ENCODE data around the gene VIT. TPM values are rescaled to one million over a fixed set of nuclear protein-coding genes. Genes with fewer than 3 reads are reported as not detected.

The VIT gene
- polyA plus RNA-seq, 1 donor, result 4.5 TPM

DNA sequence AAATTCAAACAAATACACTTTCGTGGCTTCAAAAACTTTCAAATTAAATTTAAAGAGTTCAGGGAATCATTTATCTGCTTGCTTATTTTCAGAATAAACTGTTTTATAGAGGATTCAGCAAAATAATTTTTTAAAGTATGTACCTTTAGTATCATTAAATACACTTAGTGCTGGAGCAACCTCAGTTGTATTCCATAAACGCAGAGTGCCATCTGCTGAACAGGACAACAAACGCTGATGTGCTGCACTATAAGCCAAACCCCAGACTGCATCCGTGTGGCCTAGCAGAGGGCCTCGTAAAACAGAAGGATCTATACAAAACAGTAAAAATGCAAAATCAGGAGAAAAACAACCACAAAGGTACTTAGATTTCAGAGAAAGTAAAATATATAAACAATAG is 161.2 kb downstream of the VIT start:
- no peak for DNase-seq (ENCODE audit: low read depth)

DNA sequence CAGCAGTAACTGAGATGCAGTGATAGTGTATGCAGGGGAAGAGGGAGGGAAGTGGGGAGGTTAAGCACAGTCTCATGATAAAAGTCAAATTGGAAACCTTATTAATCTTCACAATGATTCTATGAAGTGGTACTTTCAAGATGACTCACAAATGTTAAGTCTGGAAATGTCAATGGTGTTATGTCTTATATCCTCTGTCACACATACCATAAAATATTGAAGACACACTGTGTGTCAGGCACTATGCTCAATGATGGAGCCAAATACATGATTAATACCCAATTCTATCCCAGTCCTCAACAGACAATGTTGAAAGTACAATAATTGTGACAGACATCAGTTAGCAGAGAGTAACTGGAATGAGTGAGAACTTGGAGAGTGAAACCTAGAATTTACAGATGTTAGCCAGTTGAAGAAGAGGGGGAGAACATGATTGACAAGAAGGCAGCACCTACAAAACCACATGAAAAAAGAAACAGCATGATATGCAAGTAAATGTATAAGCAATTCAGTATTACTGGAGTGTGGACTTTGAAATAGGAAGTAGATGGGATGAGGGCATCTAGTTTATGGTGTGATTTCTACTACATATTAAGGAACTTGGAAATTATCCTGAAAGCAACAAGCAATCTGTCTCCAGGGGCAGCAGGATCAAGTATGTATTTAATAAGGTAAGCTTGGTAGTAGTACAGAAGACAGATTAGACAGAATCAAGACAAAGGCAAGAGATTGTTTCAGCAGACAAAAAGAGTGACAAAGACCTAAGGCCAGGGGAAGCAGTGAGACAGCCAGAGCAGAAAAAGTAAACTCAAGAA is 162.3 kb downstream of the VIT start:
- DNase-seq (ENCODE audit: low read depth), result no peak

DNA sequence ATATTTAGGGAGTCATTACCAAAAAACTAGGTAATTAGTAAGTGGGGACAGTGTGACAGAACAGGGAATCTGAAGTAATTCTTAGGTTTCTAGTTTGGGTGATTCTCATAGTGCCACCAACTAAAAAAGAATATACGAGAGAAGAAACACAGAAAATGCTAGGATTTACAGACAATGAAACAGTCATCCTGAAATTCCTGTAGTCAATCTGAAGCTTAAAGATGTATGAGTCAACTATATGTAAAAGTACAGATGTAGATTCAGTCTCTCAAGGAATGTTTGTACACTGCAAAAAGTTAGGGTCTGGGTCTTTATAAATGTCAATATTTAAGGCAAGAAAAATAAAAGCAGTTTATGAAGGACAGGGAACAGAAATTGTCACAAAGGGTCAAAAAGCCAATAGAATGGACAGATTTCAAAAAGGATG is 162.9 kb downstream of the VIT start:
- DNase-seq (ENCODE audit: low read depth), result no peak

DNA sequence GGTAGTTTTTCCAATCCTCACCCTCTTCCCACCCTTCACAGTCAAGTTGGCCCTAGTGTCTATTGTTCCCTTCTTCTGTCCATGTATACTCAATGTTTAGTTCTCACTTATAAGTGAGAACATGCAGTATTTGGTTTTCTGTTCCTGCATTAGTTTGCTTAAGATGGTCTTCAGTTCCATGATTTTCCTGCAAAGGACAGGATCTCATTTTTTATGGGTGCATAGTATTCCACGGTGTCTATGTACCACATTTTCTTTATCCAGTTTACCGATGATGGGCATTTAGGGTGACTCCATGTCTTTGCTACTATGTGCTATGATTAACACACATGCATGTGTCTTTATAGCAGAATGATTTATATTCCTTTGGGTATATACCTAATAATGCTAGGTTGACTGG is 165.4 kb downstream of the VIT start:
- no peak for DNase-seq (ENCODE audit: low read depth)

Other genes with a start within 250 kb of the VIT start
- gene FEZ2, start 98.5 kb upstream of the VIT start, polyA plus RNA-seq (ENCODE audit: insufficient read length), result 88.9 TPM

Measured in forelimb muscle (tissue), 1 donor.